HG03521 (cell line): ENCODE results near the gene AJUBA.
"Not testable (repeated sequence)": the region's sequence is repeated elsewhere in the genome, so short reads cannot be mapped to it uniquely, and the experiment has no call there.

Source experiments
- ATAC-seq: cut with Tn5 transposase; IDR thresholded peaks from one replicate; pipeline ENCODE4 v1.9.1; 2021; ENCODE audit warnings: mild to moderate bottlenecking, moderate library complexity; ENCODE audit not compliant: unreplicated experiment

The AJUBA gene

GRCh38 chr14:22981090-22981875, 1.1 kb downstream of the AJUBA start:
- no peak for ATAC-seq

GRCh38 chr14:22980672-22981089, 1.7 kb downstream of the AJUBA start:
- ATAC-seq, result no peak

GRCh38 chr14:22979748-22980392, 2.5 kb downstream of the AJUBA start:
- no peak for ATAC-seq

- ATAC-seq, result no peak
These were observed 3.2 kb downstream of the AJUBA start for GRCh38 chr14:22978981-22979671.

- no peak for ATAC-seq
These were observed 3.9 kb downstream of the AJUBA start for GRCh38 chr14:22978487-22978837.

GRCh38 chr14:22977684-22978486, 4.5 kb downstream of the AJUBA start:
- no peak for ATAC-seq

- no peak for ATAC-seq
These were observed 5.0 kb downstream of the AJUBA start for GRCh38 chr14:22977434-22977683.

GRCh38 chr14:22976620-22977433, 5.5 kb downstream of the AJUBA start:
- no peak for ATAC-seq

GRCh38 chr14:22974530-22975313, 7.6 kb downstream of the AJUBA start:
- ATAC-seq, result no peak

GRCh38 chr14:22973217-22974032, 8.9 kb downstream of the AJUBA start:
- peak; percentile 53 for ATAC-seq

- no peak for ATAC-seq
These were observed 9.9 kb downstream of the AJUBA start for GRCh38 chr14:22972313-22972930.

GRCh38 chr14:22971152-22971551, 11.2 kb downstream of the AJUBA start:
- ATAC-seq, result no peak

- no peak for ATAC-seq
These were observed 15.5 kb downstream of the AJUBA start for GRCh38 chr14:22966783-22967269.

GRCh38 chr14:22965916-22966782, 16.2 kb downstream of the AJUBA start:
- ATAC-seq, result not testable (repeated sequence)

- no peak for ATAC-seq
These were observed 20.2 kb downstream of the AJUBA start for GRCh38 chr14:22962061-22962676.

GRCh38 chr14:22955702-22956569, 26.4 kb downstream of the AJUBA start:
- ATAC-seq, result no peak
